H1 (cell line): ENCODE data around the gene PPP1R18. TPM values are rescaled to one million over a fixed set of nuclear protein-coding genes. Genes with fewer than 3 reads are reported as not detected.
A peak's percentile ranks its signal among the peaks of the same experiment; 100 is the strongest.

Experiments
- CTCF ChIA-PET: fragments of 300-600 bp; sonication (Branson Sonifier 250); formaldehyde crosslinking; loops from one replicate; lab custom pipeline; 2021; ENCODE audit not compliant: partially characterized antibody; lab: Charles Lee
- POLR2A ChIA-PET: fragments of 300-600 bp; sonication (Branson Sonifier 250); formaldehyde crosslinking; loops from one replicate; lab custom pipeline; 2021; ENCODE audit warnings: inconsistent platforms; ENCODE audit not compliant: partially characterized antibody; lab: Charles Lee
- DNase-seq, 2 experiments: peaks; one replicate each; pipeline versions ENCODE4 v3.0.0 to v3.0.0-alpha.2; 2010 to 2022; ENCODE audit warnings: low spot score in 2 of 2, low read depth in 1 of 2, mixed read lengths in 1 of 2
- FAIRE-seq: peaks from 2 replicates; lab custom pipeline; 2011; peaks lifted over from hg19 to GRCh38; lab: Jason Lieb, UNC
- H2AFZ ChIP-seq: 2 replicates; pipeline ENCODE4 v1.8.1; 2012; ENCODE audit warnings: low read length, inconsistent platforms
- H2AK5ac ChIP-seq: 2 replicates; pipeline ENCODE4 v1.6.1; 2013; ENCODE audit warnings: low read depth, low read length
- H2BK120ac ChIP-seq: replicated peaks from 2 replicates; pipeline ENCODE3; 2013; ENCODE audit warnings: low read depth, low read length, inconsistent platforms
- H2BK12ac ChIP-seq: 2 replicates; pipeline ENCODE4 v1.6.1; 2013; ENCODE audit warnings: low read depth, low read length
- H2BK15ac ChIP-seq: 2 replicates; pipeline ENCODE4 v1.6.1; 2013; ENCODE audit warnings: low read length
- H2BK20ac ChIP-seq: 2 replicates; pipeline ENCODE4 v1.6.1; 2013; ENCODE audit warnings: low read length
- H2BK5ac ChIP-seq: 2 replicates; pipeline ENCODE4 v1.6.1; 2013; ENCODE audit warnings: low read depth, low read length
- H3K14ac ChIP-seq: 2 replicates; pipeline ENCODE4 v1.6.1; 2013; ENCODE audit warnings: inconsistent platforms; ENCODE audit not compliant: insufficient read length
- H3K18ac ChIP-seq: 2 replicates; pipeline ENCODE4 v1.6.1; 2013; ENCODE audit warnings: low read length; ENCODE audit errors: extremely low read depth
- H3K23ac ChIP-seq: 2 replicates; pipeline ENCODE4 v1.6.1; 2013; ENCODE audit warnings: inconsistent platforms; ENCODE audit not compliant: insufficient read length
- H3K23me2 ChIP-seq: 2 replicates; pipeline ENCODE4 v1.6.1; 2013; ENCODE audit warnings: low read depth, low read length
- H3K27ac ChIP-seq: 2 replicates; pipeline ENCODE4 v1.6.1; 2011; ENCODE audit warnings: low read depth, low read length, inconsistent platforms
- H3K27me3 ChIP-seq, 4 experiments: replicated peaks in 1 of 4; 1 replicate in 1 of 4; 2 replicates in 3 of 4; pipeline versions ENCODE4 v1.6.1 to v1.8.1; 2011 to 2013; ENCODE audit warnings: low read length in 3 of 4, mild to moderate bottlenecking in 3 of 4, inconsistent platforms in 2 of 4, mixed read lengths in 2 of 4, moderate library complexity in 1 of 4; ENCODE audit not compliant: control insufficient read depth in 3 of 4, insufficient read depth in 3 of 4; ENCODE audit errors: extremely low read depth in 1 of 4
- H3K36me3 ChIP-seq, 4 experiments: 2 replicates each; pipeline versions ENCODE4 v1.6.1 to v1.8.1; 2011 to 2013; ENCODE audit warnings: mild to moderate bottlenecking in 4 of 4, low read length in 3 of 4, moderate library complexity in 2 of 4, control low read depth in 1 of 4, inconsistent platforms in 1 of 4; ENCODE audit not compliant: insufficient read depth in 4 of 4, control insufficient read depth in 2 of 4
- H3K4ac ChIP-seq: replicated peaks from 2 replicates; pipeline ENCODE3; 2013; ENCODE audit warnings: low read length, low read depth, mixed read lengths, inconsistent platforms; ENCODE audit not compliant: insufficient read length
- H3K4me1 ChIP-seq, 4 experiments: replicated peaks in 1 of 4; 1 replicate in 1 of 4; 2 replicates in 3 of 4; pipeline versions ENCODE4 v1.6.1 to v1.8.1; 2011 to 2013; ENCODE audit warnings: low read length in 3 of 4, inconsistent platforms in 2 of 4, mixed read lengths in 1 of 4; ENCODE audit not compliant: insufficient read depth in 4 of 4, control insufficient read depth in 3 of 4
- H3K4me2 ChIP-seq, 2 experiments: 2 replicates each; pipeline versions ENCODE4 v1.6.1 to v1.8.1; 2011 to 2013; ENCODE audit warnings: low read depth in 2 of 2, low read length in 2 of 2, control low read depth in 1 of 2, inconsistent platforms in 1 of 2, mild to moderate bottlenecking in 1 of 2; ENCODE audit not compliant: insufficient read depth in 1 of 2
- H3K4me3 ChIP-seq, 4 experiments: fragments of 200-600, 300-600 bp in 1 of 4; sonication (generic), shearing (Covaris generic), sonication (Bioruptor Twin) in 1 of 4; 2 replicates each; pipeline versions ENCODE4 v1.5.1 to v1.8.1; 2011 to 2016; ENCODE audit warnings: low read length in 4 of 4, low read depth in 3 of 4, control low read depth in 2 of 4, inconsistent platforms in 2 of 4, mild to moderate bottlenecking in 2 of 4, mixed read lengths in 1 of 4, moderate library complexity in 1 of 4; ENCODE audit not compliant: insufficient read depth in 2 of 4; ENCODE audit errors: extremely low read depth in 1 of 4
- H3K56ac ChIP-seq: replicated peaks from 2 replicates; pipeline ENCODE3; 2013; ENCODE audit warnings: low read depth, mild to moderate bottlenecking, mixed read lengths, low read length, inconsistent platforms; ENCODE audit not compliant: insufficient read length
- H3K79me1 ChIP-seq: 2 replicates; pipeline ENCODE4 v1.6.1; 2013; ENCODE audit warnings: low read depth, low read length, control low read depth
- H3K79me2 ChIP-seq, 2 experiments: 2 replicates each; pipeline versions ENCODE4 v1.6.1 to v1.8.1; 2012 to 2013; ENCODE audit warnings: low read length in 2 of 2, mild to moderate bottlenecking in 2 of 2, inconsistent platforms in 1 of 2; ENCODE audit not compliant: insufficient read depth in 2 of 2, control insufficient read depth in 1 of 2
- H3K9ac ChIP-seq, 4 experiments: replicated peaks in 1 of 4; 1 replicate in 1 of 4; 2 replicates in 3 of 4; pipeline versions ENCODE4 v1.6.1 to v1.8.1; 2011 to 2013; ENCODE audit warnings: low read depth in 3 of 4, low read length in 3 of 4, control low read depth in 2 of 4, mild to moderate bottlenecking in 2 of 4, moderate library complexity in 2 of 4, inconsistent platforms in 1 of 4; ENCODE audit errors: extremely low read depth in 1 of 4
- H3K9me3 ChIP-seq, 2 experiments: 2 replicates each; pipeline versions ENCODE4 v1.6.1 to v1.8.1; 2012 to 2013; ENCODE audit warnings: mild to moderate bottlenecking in 2 of 2, moderate library complexity in 2 of 2, control low read depth in 1 of 2, inconsistent platforms in 1 of 2, low read depth in 1 of 2, low read length in 1 of 2, mixed read lengths in 1 of 2; ENCODE audit not compliant: insufficient read depth in 2 of 2
- H4K20me1 ChIP-seq, 2 experiments: replicated peaks in 1 of 2; 2 replicates each; pipeline versions ENCODE3 to v1.8.1; 2011 to 2013; ENCODE audit warnings: inconsistent platforms in 2 of 2, low read length in 2 of 2, mild to moderate bottlenecking in 1 of 2; ENCODE audit not compliant: insufficient read depth in 2 of 2, control insufficient read depth in 1 of 2
- H4K5ac ChIP-seq: 2 replicates; pipeline ENCODE4 v1.6.1; 2013; ENCODE audit warnings: low read length, low read depth, mixed read lengths, inconsistent platforms; ENCODE audit not compliant: insufficient read length
- H4K8ac ChIP-seq: 2 replicates; pipeline ENCODE4 v1.8.0; 2013; ENCODE audit warnings: mild to moderate bottlenecking, moderate library complexity, low read length, inconsistent platforms; ENCODE audit not compliant: insufficient read depth; ENCODE audit errors: extremely low read depth
- H4K91ac ChIP-seq: replicated peaks from 2 replicates; pipeline ENCODE3; 2013; ENCODE audit warnings: low read length, mixed read lengths, inconsistent platforms; ENCODE audit not compliant: insufficient read length
- BACH1 ChIP-seq: IDR thresholded peaks from 2 replicates; pipeline ENCODE4 v1.6.1; 2012; ENCODE audit warnings: low read length, improper control_type of control experiment
- BCL11A ChIP-seq, 2 experiments: IDR thresholded peaks; one replicate each; pipeline ENCODE4 v1.6.1; 2011; ENCODE audit warnings: low read depth in 2 of 2, low read length in 2 of 2, mild to moderate bottlenecking in 2 of 2
- BRCA1 ChIP-seq: IDR thresholded peaks from 2 replicates; pipeline ENCODE4 v1.6.1; 2012; ENCODE audit warnings: low read depth, low read length, improper control_type of control experiment
- CHD2 ChIP-seq: IDR thresholded peaks from 2 replicates; pipeline ENCODE4 v1.6.1; 2012; ENCODE audit warnings: low read length, improper control_type of control experiment
- JUND ChIP-seq: IDR thresholded peaks from 2 replicates; pipeline ENCODE4 v1.6.1; 2011; ENCODE audit warnings: mild to moderate bottlenecking, improper control_type of control experiment, low read length
- KDM5A ChIP-seq: fragments of 200-600 bp; IDR thresholded peaks from 2 replicates; pipeline ENCODE4 v1.7.1; 2012; ENCODE audit warnings: mild to moderate bottlenecking, low read length, inconsistent platforms, mixed read lengths
- POLR2A ChIP-seq, 2 experiments: IDR thresholded peaks; 1 replicate in 1 of 2; 2 replicates in 1 of 2; pipeline ENCODE4 v1.6.1; 2011; ENCODE audit warnings: low read depth in 2 of 2, low read length in 2 of 2, mild to moderate bottlenecking in 2 of 2; ENCODE audit errors: control extremely low read depth in 1 of 2
- POLR2AphosphoS5 ChIP-seq: IDR thresholded peaks from 2 replicates; pipeline ENCODE4 v1.6.1; 2011; ENCODE audit warnings: low read depth, low read length
- RFX5 ChIP-seq: IDR thresholded peaks from 2 replicates; pipeline ENCODE4 v1.6.1; 2011; ENCODE audit warnings: low read depth, low read length, improper control_type of control experiment, borderline replicate concordance
- SRF ChIP-seq: IDR thresholded peaks from 2 replicates; pipeline ENCODE4 v1.6.1; 2011; ENCODE audit warnings: mild to moderate bottlenecking, low read depth, low read length, moderate library complexity
- TAF1 ChIP-seq: IDR thresholded peaks from 2 replicates; pipeline ENCODE4 v1.6.1; 2011; ENCODE audit warnings: mild to moderate bottlenecking, low read depth, low read length
- TBP ChIP-seq: IDR thresholded peaks from 2 replicates; pipeline ENCODE4 v1.6.1; 2011; ENCODE audit warnings: low read depth, low read length, improper control_type of control experiment
- TCF12 ChIP-seq: IDR thresholded peaks from 2 replicates; pipeline ENCODE4 v1.6.1; 2011; ENCODE audit warnings: low read depth, mild to moderate bottlenecking, low read length
- whole genome bisulfite sequencing, 2 experiments: shearing (Covaris generic) in 1 of 2; methylation state at CpG; one replicate each; pipeline versions ENCODE4 v1.1.6 to v1.1.7; 2013 to 2015; ENCODE audit warnings: low lambda C conversion rate in 2 of 2, mixed read lengths in 2 of 2, inconsistent platforms in 1 of 2, low coverage in 1 of 2, missing lambda C conversion rate in 1 of 2; ENCODE audit not compliant: insufficient replicate concordance in 2 of 2, insufficient coverage in 1 of 2, insufficient read length in 1 of 2; ENCODE audit errors: extremely low coverage in 1 of 2, missing lambda C conversion rate in 1 of 2; 5-methylcytosine and 5-hydroxymethylcytosine counted together
- polyA plus RNA-seq, 7 experiments: library from polyadenylated mRNA; depleted of rRNA in 3 of 7; stranded (reverse) in 5 of 7; unstranded in 2 of 7; fragments of >200 nt in 5 of 7; fragments of 200-250 nt in 2 of 7; gene quantifications; 1 replicate in 5 of 7; 2 replicates in 1 of 7; 4 replicates in 1 of 7; pipeline versions ENCODE4 v1.2.1 to v1.2.3, GENCODE V29; 2011 to 2013; ENCODE audit warnings: missing spikeins in 2 of 7, mixed read lengths in 2 of 7
- total RNA-seq: library from RNA; stranded (reverse); fragmentation: NEBNext Ultra II Directional; extraction: Animal tissue kit (Norgen Biotek cat#: 25700); gene quantifications from 2 replicates; pipeline ENCODE4 v1.2.1, GENCODE V29; 2021
- TF ChIP-seq, protein P1 (sequence below): IDR thresholded peaks from 2 replicates; pipeline ENCODE4 v1.6.1; 2012; ENCODE audit warnings: low read length, inconsistent platforms

PPP1R18 gene
- total and polyA plus RNA-seq, 2 of the 8 experiments (the other 6 are each of a cell fraction or from before 2014, with no cell fraction given), result 25.1 to 29.1 TPM

DNA sequence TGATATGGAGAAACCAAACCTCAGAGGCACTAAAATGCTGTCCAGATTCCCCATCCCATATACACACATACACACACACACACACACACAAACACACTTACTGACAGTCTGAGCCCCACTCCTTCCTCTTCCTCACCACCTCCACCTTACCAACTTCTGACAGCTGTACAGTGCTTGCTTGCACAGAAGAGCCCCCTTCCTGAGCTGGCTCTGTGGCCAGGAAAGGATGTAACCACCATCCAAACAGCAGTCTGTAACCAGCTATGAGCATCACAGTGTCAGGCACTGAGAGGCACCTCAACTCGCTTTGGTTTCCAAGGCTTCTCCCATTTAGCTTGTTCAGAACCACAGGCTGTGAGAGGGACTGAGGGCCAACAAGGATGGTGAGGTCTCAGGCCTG, 45.4 kb downstream of the PPP1R18 start:
- no peak overlapping the region for H4K5ac ChIP-seq
- no peak overlapping the region for H4K91ac ChIP-seq
- no peak overlapping the region for H2BK120ac ChIP-seq
- no peak overlapping the region for H3K27ac ChIP-seq
- ChIA-PET POLR2A (interaction anchor here (0.8 to 3.2 kb wide), 12 partner anchors 9 to 62 kb away, joined by 3 to 27 read pairs (median 4); partner anchors contain the start of gene MRPS18B), CTCF (interaction anchor here (0.8 to 1.4 kb wide), 4 partner anchors 15 to 96 kb away, joined by 3 to 5 read pairs (median 3); partner anchors contain the start of gene ATAT1)
- H3K36me3 ChIP-seq, result peaks cover 8 to 19% (median 13%) of the 10 kb centered on the region in 4 experiments
- no peaks in the 10 kb centered on the region for H3K9me3 ChIP-seq
- H3K27me3 ChIP-seq, result no peaks in the 10 kb centered on the region
- H4K8ac ChIP-seq, result no peak overlapping the region
- H2BK20ac ChIP-seq, result no peak overlapping the region
- no peak overlapping the region for H2AFZ ChIP-seq
- H3K4me1 ChIP-seq, result peaks cover 0 to 4% (median under 1%) of the 10 kb centered on the region in 4 experiments; a peak in 2 of 7 replicates
- no peak overlapping the region for H3K4me3 ChIP-seq
- FAIRE-seq (no peak), DNase-seq (no peak)
- H3K79me2 ChIP-seq, result peaks cover 3 to 7% of the 10 kb centered on the region in 2 experiments; a peak in 3 of 4 replicates
- H3K4ac ChIP-seq, result no peak overlapping the region
- no peak overlapping the region for H2BK15ac ChIP-seq
- H3K4me2 ChIP-seq, result no peak overlapping the region
- no peak overlapping the region for H2AK5ac ChIP-seq
- 94% methylated on average over 1 of the region's 1 CpG; no CpG with 5 or more reads in 1 of the 2 experiments for WGBS, 2 experiments
- H3K9ac ChIP-seq, result 0 out of 7 replicates have a peak overlapping the region, but pooled peaks of 1 of the 4 experiments have one; percentile 36
- H4K20me1 ChIP-seq, result peaks cover 0 to 2% of the 10 kb centered on the region in 2 experiments
- H3K23me2 ChIP-seq, result no peaks in the 10 kb centered on the region; the same call in 1 of the 2 replicates
- H3K23ac ChIP-seq, result no peak overlapping the region
- no peak overlapping the region for H3K18ac ChIP-seq
- no peak overlapping the region for H3K14ac ChIP-seq
- H2BK12ac ChIP-seq, result no peak overlapping the region
- peaks cover 3% of the 10 kb centered on the region for H3K79me1 ChIP-seq
- no peak overlapping the region for H2BK5ac ChIP-seq
- H3K56ac ChIP-seq, result no peak overlapping the region
- TF ChIP-seq TCF12, result no peak
- no peak for TF ChIP-seq CHD2
- no peak for TF ChIP-seq KDM5A
- TF ChIP-seq JUND, result no peak
- no peak for TF ChIP-seq RFX5
- TF ChIP-seq BACH1, result no peak
- TF ChIP-seq TAF1, result no peak
- TF ChIP-seq, protein P1, sequence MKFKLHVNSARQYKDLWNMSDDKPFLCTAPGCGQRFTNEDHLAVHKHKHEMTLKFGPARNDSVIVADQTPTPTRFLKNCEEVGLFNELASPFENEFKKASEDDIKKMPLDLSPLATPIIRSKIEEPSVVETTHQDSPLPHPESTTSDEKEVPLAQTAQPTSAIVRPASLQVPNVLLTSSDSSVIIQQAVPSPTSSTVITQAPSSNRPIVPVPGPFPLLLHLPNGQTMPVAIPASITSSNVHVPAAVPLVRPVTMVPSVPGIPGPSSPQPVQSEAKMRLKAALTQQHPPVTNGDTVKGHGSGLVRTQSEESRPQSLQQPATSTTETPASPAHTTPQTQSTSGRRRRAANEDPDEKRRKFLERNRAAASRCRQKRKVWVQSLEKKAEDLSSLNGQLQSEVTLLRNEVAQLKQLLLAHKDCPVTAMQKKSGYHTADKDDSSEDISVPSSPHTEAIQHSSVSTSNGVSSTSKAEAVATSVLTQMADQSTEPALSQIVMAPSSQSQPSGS, result no peak
- no peak for TF ChIP-seq POLR2AphosphoS5
- no peak for TF ChIP-seq SRF
- no peak for TF ChIP-seq TBP
- no peak for TF ChIP-seq BRCA1
- no peak for TF ChIP-seq BCL11A (IDR thresholded peaks at IDR 0.05; ENCODE audit: low read depth in 2 of 2, low read length in 2 of 2)
- no peak for TF ChIP-seq POLR2A (IDR thresholded peaks at IDR 0.05; ENCODE audit: control extremely low read depth in 1 of 2, low read depth in 2 of 2, low read length in 2 of 2)
